Measurements from ENCODE around the gene BTRC. TPM values are rescaled to one million over a fixed set of nuclear protein-coding genes. Genes with fewer than 3 reads are reported as not detected.
"Not testable (repeated sequence)": the region's sequence is repeated elsewhere in the genome, so short reads cannot be mapped to it uniquely, and the experiment has no call there.

Gene BTRC
- total and polyA plus RNA-seq, 2 donors (not counting 3 experiments of a cell fraction or from before 2014, with no cell fraction given): 11.6 to 18.5 TPM

DNA sequence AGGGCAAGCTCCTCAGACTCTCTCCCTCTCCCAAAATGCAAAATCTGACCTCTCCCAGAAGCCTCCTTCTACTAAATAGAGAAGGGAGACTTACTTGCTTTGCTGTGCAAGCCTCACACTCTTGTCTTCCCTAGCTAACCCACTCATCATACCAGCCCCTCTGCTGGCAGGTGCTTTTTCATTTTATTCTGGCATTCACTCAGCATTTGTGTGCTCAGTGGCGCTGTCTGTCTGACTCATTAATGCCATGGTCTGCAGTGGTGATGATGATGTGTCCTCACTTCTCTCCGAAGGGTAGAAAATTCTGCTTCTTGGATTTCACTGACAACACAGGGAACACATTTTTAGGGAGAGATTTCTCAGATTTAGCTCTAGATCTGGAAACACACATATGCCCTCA is 22.0 kb upstream of the BTRC start:
- Histone ChIP-seq H3K9ac (replicated peaks; ENCODE audit: extremely low read depth, insufficient read depth, low read length) (no peak overlapping the region), H2AFZ (ENCODE audit: low read depth, low read length) (no peak overlapping the region), H3K27ac (ENCODE audit: insufficient read depth, low read depth, low read length) (no peak overlapping the region), H3K4me2 (ENCODE audit: insufficient read depth, low read length) (no peak overlapping the region), H3K4me1 (ENCODE audit: control insufficient read depth, extremely low read depth, insufficient read depth, low read length) (no peaks in the 10 kb centered on the region), H3K79me2 (ENCODE audit: control insufficient read depth, insufficient read depth, low read length) (no peaks in the 10 kb centered on the region), H3K36me3 (ENCODE audit: control insufficient read depth in 2 of 2, extremely low read depth in 1 of 2, insufficient read depth in 2 of 2, low read length in 2 of 2) (no peaks in the 10 kb centered on the region), H3K27me3 (ENCODE audit: control insufficient read depth in 2 of 2, insufficient read depth in 2 of 2, low read length in 2 of 2) (peaks cover 12 to 17% of the 10 kb centered on the region in 2 experiments), H3K9me1 (replicated peaks; ENCODE audit: control insufficient read depth, extremely low read depth, insufficient read depth, low read length) (no peaks in the 10 kb centered on the region), H3K4me3 (replicated peaks in 1 of 3; ENCODE audit: insufficient read depth in 1 of 3, low read depth in 1 of 3, low read length in 3 of 3) (no peak overlapping the region), H3K9me3 (replicated peaks; ENCODE audit: control insufficient read depth, insufficient read depth, low read length) (no peaks in the 10 kb centered on the region), H4K20me1 (replicated peaks; ENCODE audit: control insufficient read depth, extremely low read depth, insufficient read depth, low read length) (no peaks in the 10 kb centered on the region)
- TF ChIP-seq GATA2 (IDR thresholded peaks at IDR 0.05; ENCODE audit: insufficient read depth, insufficient read length, low read depth, low read length) (no peak), CTCF (IDR thresholded peaks at IDR 0.05; ENCODE audit: extremely low read depth in 1 of 2, insufficient read depth in 1 of 2, low read depth in 1 of 2, low read length in 2 of 2) (no peak), MYC (IDR thresholded peaks at IDR 0.05; ENCODE audit: low read depth, low read length) (no peak), POLR2AphosphoS5 (IDR thresholded peaks at IDR 0.05; ENCODE audit: insufficient read depth, low read depth, low read length) (no peak), POLR2A (IDR thresholded peaks at IDR 0.05; ENCODE audit: low read depth, low read length) (no peak)
- POLR2A ChIA-PET: no interaction called here
- intact Hi-C loops (cut with micrococcal nuclease) (no loop called here), dilution Hi-C loops (cut with MboI; ENCODE audit: extremely low pct_ligation_motif_present, low sequenced_read_pairs) (no loop called here)
- no peak for DNase-seq (ENCODE audit: low read depth, low spot score)
- BruUV-seq (replicated peaks): no TSS peak
- no peak for FAIRE-seq
- CTCF ChIA-PET: interaction anchor here (1.0 to 1.5 kb wide), 8 partner anchors 13 to 163 kb away, joined by 3 to 5 read pairs (median 3); no protein-coding TSS in a partner anchor

- H3K4me1 ChIP-seq (ENCODE audit: control insufficient read depth, extremely low read depth, insufficient read depth, low read length); BruUV-seq (replicated peaks); POLR2A ChIA-PET; H3K9me3 ChIP-seq (replicated peaks; ENCODE audit: control insufficient read depth, insufficient read depth, low read length); H3K4me3 ChIP-seq (replicated peaks in 1 of 3; ENCODE audit: insufficient read depth in 1 of 3, low read depth in 1 of 3, low read length in 3 of 3); H3K9ac ChIP-seq (replicated peaks; ENCODE audit: extremely low read depth, insufficient read depth, low read length); H3K9me1 ChIP-seq (replicated peaks; ENCODE audit: control insufficient read depth, extremely low read depth, insufficient read depth, low read length); H3K79me2 ChIP-seq (ENCODE audit: control insufficient read depth, insufficient read depth, low read length); FAIRE-seq; H4K20me1 ChIP-seq (replicated peaks; ENCODE audit: control insufficient read depth, extremely low read depth, insufficient read depth, low read length); H3K27ac ChIP-seq (ENCODE audit: insufficient read depth, low read depth, low read length); H3K36me3 ChIP-seq (ENCODE audit: control insufficient read depth in 2 of 2, extremely low read depth in 1 of 2, insufficient read depth in 2 of 2, low read length in 2 of 2); intact Hi-C loops (cut with micrococcal nuclease); dilution Hi-C loops (cut with MboI; ENCODE audit: extremely low pct_ligation_motif_present, low sequenced_read_pairs); H3K4me2 ChIP-seq (ENCODE audit: insufficient read depth, low read length); DNase-seq (ENCODE audit: low read depth, low spot score); H2AFZ ChIP-seq (ENCODE audit: low read depth, low read length): not testable (repeated sequence)
- peaks cover 15 to 17% of the 10 kb centered on the region in 2 experiments for H3K27me3 ChIP-seq (ENCODE audit: control insufficient read depth in 2 of 2, insufficient read depth in 2 of 2, low read length in 2 of 2)
- CTCF ChIA-PET: interaction anchor here (0.9 kb wide), 1 partner anchor 18 kb away, joined by 3 read pairs; no protein-coding TSS in a partner anchor
Measured at GRCh38 chr10:101334259-101334658, 19.7 kb upstream of the BTRC start.
